Endodermal cell (in vitro differentiated cells): Measurements from ENCODE around the gene FIBCD1. TPM values are rescaled to one million over a fixed set of nuclear protein-coding genes. Genes with fewer than 3 reads are reported as not detected.
A peak's percentile ranks its signal among the peaks of the same experiment; 100 is the strongest.

Experiments used
- DNase-seq: peaks from one replicate; pipeline ENCODE4 v3.0.0-alpha.2; 2017
- H3K27ac ChIP-seq: 2 replicates; pipeline ENCODE4 v1.5.1; 2013; ENCODE audit warnings: mild to moderate bottlenecking, low read depth, low read length, moderate library complexity
- H3K27me3 ChIP-seq: 2 replicates; pipeline ENCODE4 v1.6.1; 2013; ENCODE audit warnings: mild to moderate bottlenecking, low read length, moderate library complexity; ENCODE audit not compliant: insufficient read depth, control insufficient read depth, poor library complexity, severe bottlenecking
- H3K36me3 ChIP-seq: 2 replicates; pipeline ENCODE4 v1.7.0; 2013; ENCODE audit warnings: mild to moderate bottlenecking, low read length, moderate library complexity; ENCODE audit not compliant: control insufficient read depth, insufficient read depth
- H3K4me1 ChIP-seq: one replicate; pipeline ENCODE4 v1.7.0; 2013; ENCODE audit warnings: low read length; ENCODE audit not compliant: control insufficient read depth, insufficient read depth
- H3K4me3 ChIP-seq: 2 replicates; pipeline ENCODE4 v1.5.1; 2013; ENCODE audit warnings: mild to moderate bottlenecking, low read length, moderate library complexity
- H3K9ac ChIP-seq: 2 replicates; pipeline ENCODE4 v1.6.1; 2013; ENCODE audit warnings: mild to moderate bottlenecking, low read length, moderate library complexity; ENCODE audit not compliant: poor library complexity, severe bottlenecking; ENCODE audit errors: extremely low read depth
- H3K9me3 ChIP-seq: 2 replicates; pipeline ENCODE4 v1.6.1; 2013; ENCODE audit warnings: mild to moderate bottlenecking, low read length, moderate library complexity; ENCODE audit not compliant: control insufficient read depth
- H3K27ac Mint-ChIP-seq: 2 replicates; pipeline ENCODE4 v1.8.0; 2020; ENCODE audit warnings: mixed read lengths
- H3K27me3 Mint-ChIP-seq: 2 replicates; pipeline ENCODE4 v1.8.0; 2021; ENCODE audit warnings: mild to moderate bottlenecking, mixed read lengths; ENCODE audit not compliant: insufficient read depth
- H3K36me3 Mint-ChIP-seq: 2 replicates; pipeline ENCODE4 v1.8.0; 2020; ENCODE audit warnings: low read depth, mixed read lengths
- H3K4me1 Mint-ChIP-seq: 2 replicates; pipeline ENCODE4 v1.8.0; 2020; ENCODE audit warnings: mixed read lengths
- H3K4me3 Mint-ChIP-seq: 2 replicates; pipeline ENCODE4 v1.8.0; 2020; ENCODE audit warnings: mild to moderate bottlenecking, moderate library complexity, mixed read lengths
- H3K9me3 Mint-ChIP-seq: 2 replicates; pipeline ENCODE4 v1.8.0; 2020; ENCODE audit warnings: mild to moderate bottlenecking, mixed read lengths
- WGBS, 2 experiments: methylation state at CpG; one replicate each; pipeline versions ENCODE4 v1.1.5 to v1.1.7; 2013; ENCODE audit warnings: missing lambda C conversion rate in 2 of 2, mixed read lengths in 1 of 2; ENCODE audit not compliant: insufficient coverage in 1 of 2, insufficient read length in 1 of 2; 5-methylcytosine and 5-hydroxymethylcytosine counted together
- total RNA-seq, 2 donors: library from RNA; stranded (reverse); fragmentation: NEBNext Ultra II Directional in 1 of 2; extraction: Animal tissue kit (Norgen Biotek cat#: 25700) in 1 of 2; gene quantifications; 2 replicates in 1 of 2; 3 replicates in 1 of 2; pipeline ENCODE4 v1.2.1, GENCODE V29; 2021
- TF ChIP-seq, protein P1 (sequence below): fragments of 200-600 bp; sonication (generic); conservative IDR thresholded peaks from 2 replicates; pipeline ENCODE4 v1.5.0; 2021; ENCODE audit warnings: antibody characterized with exemption, mild to moderate bottlenecking

The FIBCD1 gene
- total RNA-seq, 2 donors from 2014 or later, result 2.8 to 3.7 TPM

DNA sequence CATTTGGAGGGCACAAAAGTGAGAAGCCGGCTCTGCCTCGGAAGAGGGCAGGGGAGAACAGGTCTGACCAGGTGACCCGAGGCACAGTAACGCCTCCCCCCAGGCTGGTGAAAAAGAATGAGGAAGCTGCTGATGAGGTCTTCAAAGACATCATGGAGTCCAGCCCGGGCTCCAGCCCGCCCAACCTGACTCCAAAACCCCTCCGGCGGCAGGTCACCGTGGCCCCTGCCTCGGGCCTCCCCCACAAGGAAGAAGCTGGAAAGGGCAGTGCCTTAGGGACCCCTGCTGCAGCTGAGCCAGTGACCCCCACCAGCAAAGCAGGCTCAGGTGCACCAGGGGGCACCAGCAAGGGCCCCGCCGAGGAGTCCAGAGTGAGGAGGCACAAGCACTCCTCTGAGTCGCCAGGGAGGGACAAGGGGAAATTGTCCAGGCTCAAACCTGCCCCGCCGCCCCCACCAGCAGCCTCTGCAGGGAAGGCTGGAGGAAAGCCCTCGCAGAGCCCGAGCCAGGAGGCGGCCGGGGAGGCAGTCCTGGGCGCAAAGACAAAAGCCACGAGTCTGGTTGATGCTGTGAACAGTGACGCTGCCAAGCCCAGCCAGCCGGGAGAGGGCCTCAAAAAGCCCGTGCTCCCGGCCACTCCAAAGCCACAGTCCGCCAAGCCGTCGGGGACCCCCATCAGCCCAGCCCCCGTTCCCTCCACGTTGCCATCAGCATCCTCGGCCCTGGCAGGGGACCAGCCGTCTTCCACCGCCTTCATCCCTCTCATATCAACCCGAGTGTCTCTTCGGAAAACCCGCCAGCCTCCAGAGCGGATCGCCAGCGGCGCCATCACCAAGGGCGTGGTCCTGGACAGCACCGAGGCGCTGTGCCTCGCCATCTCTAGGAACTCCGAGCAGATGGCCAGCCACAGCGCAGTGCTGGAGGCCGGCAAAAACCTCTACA, 54.2 kb downstream of the FIBCD1 start:
- no peak overlapping the region for H3K4me3 ChIP-seq
- Mint-ChIP-seq H3K27me3 (no peaks in the 10 kb centered on the region), H3K9me3 (no peaks in the 10 kb centered on the region), H3K4me1 (peaks cover 6% of the 10 kb centered on the region), H3K4me3 (no peak overlapping the region), H3K27ac (no peak overlapping the region), H3K36me3 (peaks cover 79% of the 10 kb centered on the region)
- no peak overlapping the region for H3K9ac ChIP-seq
- no peaks in the 10 kb centered on the region for H3K27me3 ChIP-seq
- DNase-seq, result peak; percentile 42
- H3K27ac ChIP-seq, result no peak overlapping the region
- TF ChIP-seq, protein P1, sequence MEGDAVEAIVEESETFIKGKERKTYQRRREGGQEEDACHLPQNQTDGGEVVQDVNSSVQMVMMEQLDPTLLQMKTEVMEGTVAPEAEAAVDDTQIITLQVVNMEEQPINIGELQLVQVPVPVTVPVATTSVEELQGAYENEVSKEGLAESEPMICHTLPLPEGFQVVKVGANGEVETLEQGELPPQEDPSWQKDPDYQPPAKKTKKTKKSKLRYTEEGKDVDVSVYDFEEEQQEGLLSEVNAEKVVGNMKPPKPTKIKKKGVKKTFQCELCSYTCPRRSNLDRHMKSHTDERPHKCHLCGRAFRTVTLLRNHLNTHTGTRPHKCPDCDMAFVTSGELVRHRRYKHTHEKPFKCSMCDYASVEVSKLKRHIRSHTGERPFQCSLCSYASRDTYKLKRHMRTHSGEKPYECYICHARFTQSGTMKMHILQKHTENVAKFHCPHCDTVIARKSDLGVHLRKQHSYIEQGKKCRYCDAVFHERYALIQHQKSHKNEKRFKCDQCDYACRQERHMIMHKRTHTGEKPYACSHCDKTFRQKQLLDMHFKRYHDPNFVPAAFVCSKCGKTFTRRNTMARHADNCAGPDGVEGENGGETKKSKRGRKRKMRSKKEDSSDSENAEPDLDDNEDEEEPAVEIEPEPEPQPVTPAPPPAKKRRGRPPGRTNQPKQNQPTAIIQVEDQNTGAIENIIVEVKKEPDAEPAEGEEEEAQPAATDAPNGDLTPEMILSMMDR, result no peak
- WGBS, 2 experiments, result 94 to 97% methylated on average over 31 to 47 of the region's 47 CpGs
- peaks cover 52% of the 10 kb centered on the region for H3K36me3 ChIP-seq
- H3K9me3 ChIP-seq, result no peaks in the 10 kb centered on the region
- peaks cover 3% of the 10 kb centered on the region for H3K4me1 ChIP-seq

DNA sequence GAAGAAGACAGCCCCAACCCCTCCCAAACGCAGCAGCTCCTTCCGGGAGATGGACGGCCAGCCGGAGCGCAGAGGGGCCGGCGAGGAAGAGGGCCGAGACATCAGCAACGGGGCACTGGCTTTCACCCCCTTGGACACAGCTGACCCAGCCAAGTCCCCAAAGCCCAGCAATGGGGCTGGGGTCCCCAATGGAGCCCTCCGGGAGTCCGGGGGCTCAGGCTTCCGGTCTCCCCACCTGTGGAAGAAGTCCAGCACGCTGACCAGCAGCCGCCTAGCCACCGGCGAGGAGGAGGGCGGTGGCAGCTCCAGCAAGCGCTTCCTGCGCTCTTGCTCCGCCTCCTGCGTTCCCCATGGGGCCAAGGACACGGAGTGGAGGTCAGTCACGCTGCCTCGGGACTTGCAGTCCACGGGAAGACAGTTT, 54.9 kb downstream of the FIBCD1 start:
- Mint-ChIP-seq H3K4me1 (peaks cover 6% of the 10 kb centered on the region), H3K9me3 (no peaks in the 10 kb centered on the region), H3K27me3 (no peaks in the 10 kb centered on the region), H3K4me3 (no peak overlapping the region), H3K36me3 (peaks cover 84% of the 10 kb centered on the region), H3K27ac (no peak overlapping the region)
- Histone ChIP-seq H3K27me3 (no peaks in the 10 kb centered on the region), H3K9me3 (no peaks in the 10 kb centered on the region), H3K4me1 (peaks cover 3% of the 10 kb centered on the region), H3K36me3 (peaks cover 58% of the 10 kb centered on the region), H3K9ac (no peak overlapping the region), H3K27ac (no peak overlapping the region), H3K4me3 (no peak overlapping the region)
- 93 to 96% methylated on average over 16 to 25 of the region's 25 CpGs for WGBS, 2 experiments
- peak; percentile 46 for DNase-seq
- TF ChIP-seq, protein P1, result no peak

DNA sequence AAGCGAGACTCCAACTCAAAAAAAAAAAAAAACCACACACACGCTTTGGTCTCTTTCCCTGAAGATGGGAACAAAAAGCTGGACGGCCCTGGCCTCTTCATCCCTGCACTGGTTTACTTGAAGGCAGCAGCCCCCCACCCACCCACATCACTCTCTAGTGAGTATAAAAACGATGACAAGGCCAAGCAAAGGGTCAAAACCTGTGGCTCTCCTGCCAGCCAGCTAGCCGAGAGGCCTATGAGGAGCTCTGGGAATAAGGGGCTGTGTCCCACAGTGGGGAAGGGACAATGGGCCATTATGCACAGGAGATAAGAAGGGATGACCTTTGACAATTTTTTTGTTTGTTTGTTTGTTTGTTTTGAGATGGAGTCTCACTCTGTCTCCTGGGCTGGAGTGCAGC, 55.6 kb downstream of the FIBCD1 start:
- peaks cover 57% of the 10 kb centered on the region for H3K36me3 ChIP-seq
- WGBS, 2 experiments, result 71 to 85% methylated on average over 1 to 5 of the region's 5 CpGs
- H3K36me3 Mint-ChIP-seq, result peaks cover 85% of the 10 kb centered on the region

More for the DNA sequence above, 55.6 kb downstream of the FIBCD1 start:
- H3K27ac Mint-ChIP-seq, result peak overlapping the region; percentile 4
- TF ChIP-seq, protein P1, result no peak
- DNase-seq, result peak; percentile 42
- Histone ChIP-seq H3K9me3 (no peaks in the 10 kb centered on the region), H3K9ac (no peak overlapping the region), H3K4me3 (no peak overlapping the region), H3K27me3 (no peaks in the 10 kb centered on the region), H3K27ac (no peak overlapping the region), H3K4me1 (peaks cover 3% of the 10 kb centered on the region)
- no peak overlapping the region for H3K4me3 Mint-ChIP-seq
- no peaks in the 10 kb centered on the region for H3K27me3 Mint-ChIP-seq
- H3K9me3 Mint-ChIP-seq, result no peaks in the 10 kb centered on the region
- H3K4me1 Mint-ChIP-seq, result peaks cover 6% of the 10 kb centered on the region
